GM19023 (cell line): ENCODE data around the gene ATP8B4.

Source experiments
- ATAC-seq: cut with Tn5 transposase; IDR thresholded peaks from one replicate; pipeline ENCODE4 v1.9.1; 2021; ENCODE audit warnings: mild to moderate bottlenecking, moderate library complexity; ENCODE audit not compliant: unreplicated experiment

The ATP8B4 gene

DNA sequence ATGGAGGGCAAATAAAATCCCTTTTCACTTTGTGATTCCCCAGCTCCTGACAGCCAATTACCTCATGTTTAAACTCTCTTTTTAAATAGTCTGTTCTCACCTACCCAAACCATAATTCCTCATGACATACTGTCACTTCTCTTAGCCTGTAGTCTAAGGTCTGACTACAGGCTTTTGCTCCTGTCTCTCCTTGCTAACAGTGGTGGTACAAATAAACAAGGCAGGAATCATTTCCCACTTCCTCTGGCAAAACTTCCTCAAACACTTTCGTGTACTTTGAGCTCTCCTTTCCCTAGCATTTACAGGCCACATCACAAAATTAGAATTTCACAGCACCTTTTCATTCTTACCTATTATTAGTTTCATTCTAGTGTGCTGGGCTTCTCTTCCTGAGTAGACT is 51.8 kb downstream of the ATP8B4 start:
- no peak for ATAC-seq

DNA sequence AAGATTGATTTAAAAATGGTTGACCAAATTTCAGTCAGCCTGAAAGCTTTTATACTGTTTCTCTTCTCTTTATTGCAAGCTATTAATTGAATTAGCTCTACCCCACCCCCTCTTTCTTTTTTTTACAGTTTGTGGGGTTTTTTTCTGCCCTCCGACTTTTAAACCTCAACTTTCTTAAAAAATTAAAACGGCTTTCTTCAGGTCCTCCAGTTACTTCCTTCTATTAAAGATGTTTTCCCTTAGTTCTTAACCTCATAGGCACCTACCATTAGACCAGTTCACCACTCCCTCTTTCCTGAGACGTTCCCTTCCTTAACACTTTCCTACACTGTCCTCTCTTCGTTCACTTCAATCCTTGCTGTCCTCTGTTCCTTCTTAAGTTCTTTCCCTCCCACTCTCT is 52.4 kb downstream of the ATP8B4 start:
- ATAC-seq = no peak

DNA sequence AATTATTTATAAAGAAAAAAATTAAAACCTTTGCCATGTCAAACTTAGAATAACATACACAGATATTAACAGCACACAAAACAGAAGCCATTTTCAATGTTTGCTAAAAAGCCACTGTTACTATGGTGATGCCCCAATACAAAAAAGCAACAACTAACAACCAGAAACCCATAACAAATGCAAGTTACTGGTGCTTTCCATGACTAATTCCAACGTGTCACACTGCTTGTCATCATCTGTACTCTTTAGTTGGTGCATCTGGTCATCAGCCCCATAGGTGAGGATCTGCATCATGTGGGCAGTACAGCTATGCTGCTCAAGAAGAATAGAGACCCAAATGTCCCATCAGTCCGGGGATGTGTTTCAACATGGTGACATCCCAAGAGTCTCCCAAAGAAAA is 52.8 kb downstream of the ATP8B4 start:
- ATAC-seq = no peak

DNA sequence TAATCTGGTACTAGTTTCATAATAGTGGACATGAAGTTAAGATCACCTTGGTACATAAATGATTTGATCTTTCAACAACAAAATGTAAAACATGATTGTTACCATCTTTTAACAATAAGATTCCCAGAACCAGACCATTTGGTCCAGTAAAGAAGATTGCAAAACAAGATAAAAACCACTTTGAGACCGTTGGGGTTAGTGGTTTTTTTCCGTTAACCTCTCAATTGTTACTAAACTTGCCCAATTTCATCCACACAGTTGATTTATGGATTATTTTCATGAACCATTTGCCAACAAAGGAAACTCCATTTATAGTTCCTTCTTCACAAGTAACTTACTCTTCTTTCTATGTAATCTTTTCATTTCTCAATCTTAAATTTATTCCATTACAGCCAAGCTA is 53.8 kb downstream of the ATP8B4 start:
- no peak for ATAC-seq

DNA sequence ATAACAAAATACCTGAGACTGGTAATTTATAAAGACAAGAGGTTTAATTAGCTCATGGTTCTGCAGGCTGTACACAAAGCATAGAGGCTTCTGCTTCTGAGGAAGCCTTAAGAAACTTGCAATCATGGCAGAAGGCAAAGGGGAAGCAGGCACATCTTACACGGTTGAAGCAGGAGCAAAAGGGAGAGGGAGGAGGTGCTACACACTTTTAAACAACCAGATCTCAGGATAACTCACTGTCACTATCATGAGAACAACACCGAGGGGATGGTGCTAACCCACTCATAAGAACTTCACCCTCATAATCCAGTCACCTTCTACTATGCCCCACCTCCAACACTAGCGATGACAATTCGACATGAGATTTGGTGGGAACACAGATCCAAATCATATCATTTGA is 54.4 kb downstream of the ATP8B4 start:
- no peak for ATAC-seq

DNA sequence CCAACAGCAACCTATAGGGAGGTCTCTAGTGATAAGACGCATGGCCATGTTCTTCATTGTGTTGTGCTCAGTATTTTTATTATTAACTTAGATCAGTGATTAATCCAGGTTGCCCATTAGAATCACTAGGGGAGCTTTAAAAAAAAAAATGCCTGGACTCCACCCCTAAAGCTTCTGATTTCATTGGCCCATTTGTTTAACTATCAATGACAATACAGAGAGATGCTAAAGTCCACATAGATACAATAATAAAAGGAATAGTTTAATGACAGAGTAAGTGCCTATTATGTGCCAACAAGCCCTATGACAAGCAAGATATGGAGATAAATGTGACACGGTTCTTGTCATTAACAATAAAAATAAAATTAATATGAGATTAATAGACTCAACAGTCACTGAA is 55.8 kb downstream of the ATP8B4 start:
- ATAC-seq = no peak

DNA sequence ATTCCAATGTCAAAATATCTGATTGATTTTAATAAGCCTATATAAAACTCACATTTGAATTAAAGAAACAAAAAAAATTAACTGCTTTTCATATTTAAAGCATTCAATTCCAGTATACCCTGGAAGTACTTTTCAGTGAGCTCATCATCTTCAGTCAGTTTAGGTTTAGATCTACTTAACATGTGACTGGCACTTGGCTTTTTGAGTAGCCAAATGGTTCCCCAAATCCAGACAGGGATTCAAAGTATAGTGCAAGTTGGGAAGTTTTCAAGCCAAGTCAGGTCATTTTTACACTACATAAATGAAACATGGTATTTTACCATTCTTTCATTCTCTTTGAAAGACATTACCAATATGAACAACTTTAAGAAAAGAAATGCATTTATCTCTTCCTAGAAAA is 57.5 kb downstream of the ATP8B4 start:
- ATAC-seq = no peak

DNA sequence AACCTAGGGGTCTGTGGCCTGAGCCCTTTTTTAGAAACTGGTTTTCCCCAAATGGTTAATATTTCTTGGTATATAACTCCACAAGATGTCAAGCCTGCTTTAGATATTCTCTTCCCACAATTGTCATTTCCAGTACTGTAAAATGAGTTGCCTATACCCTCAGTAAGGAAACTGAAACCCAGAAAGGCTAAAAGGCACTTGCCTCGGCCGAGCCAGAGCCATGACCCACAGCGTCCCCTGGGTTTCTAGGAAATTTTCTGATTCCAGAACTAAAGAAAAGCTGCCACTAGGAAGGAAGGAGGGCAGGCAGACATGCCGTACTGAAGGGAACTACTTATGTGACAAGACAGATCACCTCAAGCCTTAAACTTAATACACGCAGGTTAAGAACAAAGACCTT is 59.1 kb downstream of the ATP8B4 start:
- no peak for ATAC-seq

DNA sequence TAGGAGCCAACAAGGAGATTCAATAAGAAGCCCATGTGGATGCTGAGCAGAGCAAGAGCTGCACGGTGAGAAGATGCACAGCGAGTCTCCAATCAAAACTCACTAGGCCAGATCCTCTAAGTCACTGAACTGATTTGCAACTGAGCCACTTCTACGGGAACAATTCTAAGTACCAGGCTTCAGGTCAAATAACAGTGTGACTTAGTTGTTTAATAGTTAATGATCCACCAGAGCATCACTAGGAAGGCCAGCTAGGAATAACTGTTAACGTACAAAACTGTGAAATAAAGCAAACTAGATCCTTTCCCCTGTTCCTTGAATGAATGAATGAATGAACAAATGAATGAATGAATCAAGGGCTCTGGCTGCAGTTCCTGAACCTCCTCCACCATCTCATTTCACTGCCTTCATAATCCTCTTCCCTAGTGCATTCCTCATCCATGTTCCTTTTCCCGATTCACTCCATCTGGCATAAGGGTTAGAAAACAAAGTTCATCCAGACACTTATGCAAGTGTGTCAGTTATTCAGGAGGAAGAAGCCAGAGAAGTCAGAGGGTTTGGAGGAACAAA is 59.7 kb downstream of the ATP8B4 start:
- no peak for ATAC-seq

DNA sequence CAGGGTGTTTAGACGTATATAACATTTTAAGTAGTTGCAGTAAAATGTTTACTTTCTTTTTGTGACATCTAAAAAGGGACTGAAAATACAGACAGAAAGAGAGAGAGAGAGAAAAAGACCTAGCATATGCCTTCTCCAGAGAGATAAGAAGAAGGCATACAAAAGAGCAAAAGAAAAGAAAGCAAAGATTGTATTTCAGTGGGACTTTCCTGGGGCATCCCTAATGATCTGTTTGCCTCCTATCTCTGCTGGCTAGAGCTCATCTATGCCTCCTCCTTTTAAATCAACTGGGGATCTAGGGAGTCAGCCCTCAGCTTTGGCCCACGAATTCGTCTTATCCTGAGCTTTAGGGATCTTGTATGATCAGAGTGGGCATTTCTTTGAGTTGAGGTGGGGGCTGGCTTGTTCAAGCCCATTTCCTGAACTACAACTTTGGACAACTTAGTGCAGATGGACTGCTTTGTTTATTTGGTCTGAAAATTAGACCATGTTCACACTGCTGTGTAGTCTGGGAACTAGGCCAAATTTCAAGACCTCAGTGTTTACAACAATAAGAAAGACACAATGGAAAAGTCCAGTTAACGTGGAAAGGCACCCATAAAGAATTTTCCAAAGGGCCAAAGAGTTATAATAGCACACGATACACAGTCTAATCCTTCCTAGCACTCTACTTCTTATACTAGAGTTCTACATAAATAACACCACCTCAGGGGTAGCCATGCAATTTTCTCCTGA is 61.0 kb downstream of the ATP8B4 start:
- no peak for ATAC-seq

DNA sequence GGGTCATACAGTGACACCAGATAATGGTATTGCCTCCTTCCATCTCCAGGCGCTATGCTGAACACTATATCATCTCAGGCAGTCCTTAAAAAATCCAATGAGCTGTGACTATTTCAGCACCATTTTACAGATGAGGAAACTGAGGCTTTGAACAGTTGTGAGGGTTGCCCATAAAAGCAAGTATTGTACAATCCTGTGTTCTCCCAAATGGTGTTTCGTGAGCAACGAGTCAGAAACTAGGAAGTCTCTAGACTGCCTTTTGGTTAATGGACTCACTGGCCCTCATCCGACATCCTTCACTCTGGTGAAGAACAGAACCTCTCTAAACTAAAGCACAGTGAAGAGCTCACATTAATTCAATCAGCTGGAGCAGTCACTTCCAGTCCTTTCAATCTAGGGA is 61.8 kb downstream of the ATP8B4 start:
- ATAC-seq = no peak

DNA sequence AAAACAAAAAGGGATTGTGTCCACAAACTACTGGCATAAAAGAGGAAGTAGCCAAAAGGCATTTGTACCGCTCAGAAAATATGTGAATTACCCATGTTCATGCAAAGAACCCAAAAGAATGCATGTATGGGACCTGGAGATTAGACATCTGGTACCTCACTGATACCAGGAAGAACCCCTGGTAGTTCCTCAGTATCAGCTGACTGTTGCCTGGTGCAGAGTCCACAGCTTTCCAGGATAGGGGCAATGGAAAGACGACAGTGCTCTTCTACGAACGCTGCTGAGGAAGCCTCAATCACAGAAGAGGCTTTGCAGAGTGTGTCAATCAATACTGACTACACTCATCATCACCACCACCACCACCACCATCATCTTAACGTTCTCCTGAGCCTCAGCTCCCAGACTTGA is 63.3 kb downstream of the ATP8B4 start:
- no peak for ATAC-seq

DNA sequence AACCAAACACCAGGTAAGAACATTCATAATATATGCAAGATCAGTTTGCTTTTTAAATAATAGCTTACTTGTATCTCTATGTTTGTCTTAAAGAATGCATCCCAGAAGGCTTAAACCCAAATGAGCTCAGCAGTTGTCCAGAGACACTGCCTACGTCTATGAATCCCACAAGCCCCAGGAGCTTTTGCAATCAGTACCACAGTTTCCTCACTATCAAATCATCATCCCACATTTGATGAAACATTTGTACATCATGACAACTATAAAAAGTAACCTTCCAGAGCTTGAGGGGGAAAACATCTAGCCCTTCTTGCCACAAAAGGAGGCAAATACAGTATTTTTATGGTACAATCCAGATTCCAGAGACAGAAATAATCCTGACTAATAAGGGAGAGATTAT is 63.7 kb downstream of the ATP8B4 start:
- no peak for ATAC-seq

DNA sequence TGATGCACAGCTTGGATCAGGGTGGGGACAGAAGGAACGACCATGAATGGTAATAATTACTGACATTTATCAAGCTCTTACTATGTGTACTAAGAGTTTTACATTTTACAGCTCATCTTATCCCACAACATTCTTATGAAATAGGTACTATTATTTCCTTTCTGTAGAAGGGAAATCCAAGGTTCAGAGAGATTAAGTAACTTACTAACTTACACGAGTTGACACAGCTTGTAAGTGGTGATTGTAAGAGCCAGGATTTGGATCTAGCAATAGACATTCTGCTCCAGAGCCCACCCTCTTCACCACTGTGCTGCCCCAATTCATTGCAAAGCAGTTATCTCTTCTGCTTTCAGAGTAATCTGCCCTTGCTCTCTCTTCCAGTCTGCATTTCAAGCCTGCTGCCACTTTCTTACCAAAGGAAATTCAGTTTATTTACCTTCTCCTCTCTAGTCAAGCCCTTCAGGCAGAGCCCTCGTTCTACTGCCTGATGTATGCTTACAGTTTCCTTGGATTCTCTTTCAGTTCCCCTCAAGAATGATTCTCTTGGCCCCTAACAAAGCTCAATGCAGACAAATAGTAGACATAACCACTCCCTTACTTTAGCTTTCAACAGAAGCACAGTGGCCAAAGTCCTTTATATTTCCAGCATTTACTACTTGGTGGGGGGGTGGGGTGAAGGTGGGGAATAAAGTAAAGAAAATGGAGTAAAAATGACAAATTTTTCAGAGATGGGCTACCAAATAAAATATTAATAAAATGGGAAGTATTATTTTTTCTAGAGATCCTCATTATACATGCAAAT is 65.8 kb downstream of the ATP8B4 start:
- no peak for ATAC-seq

DNA sequence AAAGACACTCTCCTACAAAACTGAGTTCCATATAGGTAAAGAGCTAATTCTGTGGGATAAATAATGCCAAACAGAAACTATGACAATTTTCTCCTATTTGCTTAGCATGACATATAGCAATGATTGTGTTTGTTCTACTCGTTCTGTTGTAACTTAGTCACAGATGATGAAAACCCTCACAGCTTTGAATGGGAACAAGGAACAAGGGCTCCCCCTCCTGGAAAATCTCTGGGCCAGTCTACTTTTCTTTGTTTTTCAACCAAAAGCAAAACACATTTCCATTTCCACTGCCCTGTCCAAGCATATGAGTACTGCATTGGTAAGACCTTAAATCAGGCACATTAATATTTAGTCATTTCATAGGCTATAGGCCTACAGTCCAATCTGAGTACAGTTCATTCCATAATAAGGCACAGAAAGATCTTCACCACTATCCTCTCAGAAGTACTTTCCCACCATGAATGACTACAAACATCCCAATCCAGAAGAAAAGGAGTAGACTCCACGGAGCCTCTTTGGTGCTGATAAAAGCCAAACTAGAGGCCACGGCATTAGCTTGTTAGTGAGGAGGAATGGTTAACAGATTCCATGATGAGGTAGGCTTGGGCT is 67.1 kb downstream of the ATP8B4 start:
- no peak for ATAC-seq

DNA sequence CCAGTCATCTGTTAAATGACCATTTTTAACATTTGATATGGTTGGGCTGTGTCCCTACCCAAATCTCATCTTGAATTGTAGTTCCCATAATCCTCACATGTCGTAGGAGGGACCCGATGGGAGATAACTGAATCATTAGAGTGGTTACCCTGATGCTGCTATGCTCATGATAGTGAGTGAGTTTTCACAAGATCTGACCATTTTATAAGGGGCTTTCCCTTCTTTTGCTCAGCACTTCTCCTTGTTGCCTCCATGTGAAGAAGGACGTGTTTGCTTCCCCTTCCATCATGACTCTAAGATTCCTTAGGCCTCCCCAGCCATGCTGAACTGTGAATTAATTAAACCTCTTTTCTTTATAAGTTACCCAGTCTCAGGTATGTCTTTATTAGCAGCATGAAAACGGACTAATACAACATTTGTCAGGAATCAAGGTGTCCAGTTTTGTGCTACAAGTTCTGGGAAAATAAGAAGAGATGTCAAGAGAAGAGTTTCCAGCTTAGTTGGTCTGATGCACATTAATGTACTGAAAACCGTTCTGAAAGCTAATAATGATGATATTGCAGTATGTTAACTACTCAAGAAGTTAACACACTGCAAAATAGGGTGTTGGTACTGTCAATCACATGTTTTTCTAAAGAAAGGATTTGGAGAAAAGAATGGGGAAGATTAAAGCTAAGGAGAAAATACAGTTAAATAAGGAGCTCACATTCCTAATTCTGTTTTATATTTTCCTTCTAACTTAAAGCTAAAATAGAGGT is 67.9 kb downstream of the ATP8B4 start:
- ATAC-seq = no peak

DNA sequence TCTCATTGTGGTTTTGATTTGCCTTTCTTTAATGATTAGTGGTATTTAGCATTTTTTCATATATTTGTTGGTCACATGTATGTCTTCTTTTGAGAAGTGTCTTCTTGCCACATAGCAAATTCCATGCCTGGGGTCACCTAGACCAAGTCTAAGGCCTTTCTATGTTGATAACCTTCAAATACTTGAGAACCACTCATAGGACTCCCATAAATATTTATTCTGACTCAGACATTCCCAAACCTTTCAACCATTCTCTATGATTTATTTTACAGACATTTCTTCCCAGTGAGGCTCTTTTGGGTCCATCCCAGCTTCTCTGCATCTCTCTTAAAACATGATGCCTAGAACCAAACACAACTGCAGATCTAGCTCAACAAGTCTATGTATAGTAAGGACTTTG is 69.2 kb downstream of the ATP8B4 start:
- ATAC-seq = no peak

DNA sequence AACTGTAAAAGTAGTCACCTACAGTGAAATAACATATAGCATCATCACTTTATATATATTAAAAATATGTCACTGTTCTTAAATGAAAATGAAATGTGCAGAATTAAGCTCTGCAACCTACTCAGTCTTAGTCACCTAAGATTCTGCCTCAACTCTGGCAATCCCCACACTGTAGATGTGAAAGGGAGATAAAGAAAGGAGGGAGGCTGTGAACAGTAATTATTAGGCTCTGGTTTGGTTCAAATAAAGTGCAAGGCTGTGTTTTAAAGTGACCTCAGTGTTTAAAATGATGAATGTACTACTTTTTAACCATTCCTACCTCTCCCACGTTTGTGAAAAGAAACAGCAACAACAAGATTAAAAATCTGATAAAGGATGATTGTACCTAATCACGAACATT is 72.2 kb downstream of the ATP8B4 start:
- no peak for ATAC-seq

DNA sequence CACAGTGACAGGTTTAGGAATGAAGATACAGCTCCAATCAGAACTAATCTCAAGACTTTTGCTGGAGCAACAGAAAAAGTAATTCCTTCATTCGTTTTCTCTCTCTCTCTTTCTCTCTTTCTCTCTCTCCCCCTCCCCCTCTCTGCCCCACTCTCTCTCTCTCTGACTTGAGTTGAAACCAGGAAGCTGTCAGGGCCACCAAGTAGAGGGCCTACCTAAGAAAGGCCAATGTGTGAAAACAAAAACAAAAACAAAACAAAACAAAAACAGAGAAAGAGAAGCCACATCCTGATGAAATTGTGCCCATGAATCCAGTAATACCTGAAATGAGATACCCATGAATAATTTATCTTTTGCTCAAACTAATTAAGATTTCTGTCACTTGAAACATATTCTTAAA is 72.9 kb downstream of the ATP8B4 start:
- ATAC-seq = no peak

DNA sequence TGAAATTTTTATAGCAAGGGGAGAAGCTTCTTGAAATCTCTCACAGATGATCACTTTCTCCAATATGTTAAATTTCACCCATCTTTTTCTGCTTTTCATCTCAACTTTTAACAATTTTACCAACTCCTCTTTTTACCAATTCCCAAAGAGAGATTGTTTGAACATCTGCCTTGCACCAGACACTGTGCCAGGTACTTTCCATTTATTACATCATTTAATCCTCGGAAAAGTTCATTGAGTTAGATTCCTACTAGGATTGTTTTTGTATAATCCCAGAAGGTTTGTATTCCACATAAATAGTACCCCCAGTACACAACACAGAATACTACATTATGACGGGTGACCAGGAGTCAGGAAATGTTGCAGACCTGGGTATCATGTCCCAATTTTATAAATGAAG is 74.1 kb downstream of the ATP8B4 start:
- no peak for ATAC-seq

DNA sequence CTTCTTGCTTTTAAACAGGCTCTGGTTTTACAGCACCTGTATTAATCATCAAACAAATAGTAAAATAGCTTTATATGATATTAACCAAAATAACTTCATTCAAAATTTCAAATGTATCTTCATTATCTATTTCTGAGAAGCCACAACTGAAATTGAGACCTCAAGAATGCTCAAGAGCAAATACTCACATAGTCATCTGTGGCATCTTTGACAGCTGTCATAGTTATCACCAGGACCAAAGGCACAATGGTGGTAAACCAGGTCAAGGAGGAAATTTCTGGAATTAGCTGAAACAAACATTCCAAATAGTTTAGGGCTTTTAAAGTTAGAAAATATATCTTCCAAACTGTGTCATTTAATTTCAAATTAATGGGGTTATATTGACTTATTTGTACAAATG is 74.6 kb downstream of the ATP8B4 start:
- no peak for ATAC-seq
